ENCODE results near the gene P2RX3. TPM values are rescaled to one million over a fixed set of nuclear protein-coding genes. Genes with fewer than 3 reads are reported as not detected.
"Not testable (repeated sequence)": the region's sequence is repeated elsewhere in the genome, so short reads cannot be mapped to it uniquely, and the experiment has no call there.

Gene P2RX3
- total RNA-seq, 1 donor from 2014 or later: not detected

DNA sequence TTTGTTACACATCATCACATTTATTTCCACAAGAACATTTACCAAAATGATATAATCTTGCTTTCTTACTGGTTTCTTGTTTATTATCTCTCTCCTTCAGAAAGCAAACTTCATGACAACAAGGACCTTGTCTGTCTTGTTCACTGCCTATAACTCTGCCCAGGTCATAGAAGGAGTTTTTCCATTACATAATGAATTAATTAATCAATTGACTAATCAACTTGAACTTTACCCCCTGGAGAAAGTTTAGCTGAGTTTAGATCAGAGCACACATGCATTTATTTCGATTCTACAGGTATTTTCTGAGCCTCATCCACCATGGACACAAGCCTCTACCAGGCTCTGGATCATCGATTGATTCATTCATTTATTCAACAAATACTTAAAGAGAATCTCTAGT is 58.6 kb downstream of the P2RX3 start:
- DNase-seq (ENCODE audit: low read depth in 2 of 2): no peak

DNA sequence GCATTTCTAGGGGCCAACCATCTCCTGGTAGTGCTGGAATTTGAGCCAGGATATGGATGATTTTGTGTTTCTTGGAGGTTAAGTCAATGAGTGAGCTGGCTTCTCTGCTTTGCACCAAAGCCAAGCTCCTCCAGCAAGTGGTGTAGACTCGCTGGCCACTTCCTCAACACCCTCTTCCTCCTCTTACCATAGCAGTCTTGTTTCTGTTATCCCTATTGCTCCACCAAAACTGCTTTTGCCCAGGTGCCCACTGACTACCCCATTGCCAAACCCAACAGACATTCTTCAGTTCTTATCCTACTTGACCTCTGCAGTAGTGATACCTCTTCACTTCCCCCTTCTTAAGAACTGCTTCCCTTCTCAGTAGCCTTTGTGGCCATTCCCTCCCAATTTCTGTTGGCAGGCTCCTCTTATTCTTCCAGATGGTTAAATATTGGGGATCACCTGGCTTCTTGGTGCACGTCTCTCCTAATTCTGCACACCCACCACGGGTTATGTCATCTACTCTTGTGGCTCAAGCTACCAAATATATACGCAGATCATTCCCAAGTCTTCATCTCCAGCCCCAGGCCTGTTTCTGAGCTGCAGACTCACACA is 59.3 kb downstream of the P2RX3 start:
- no peak for DNase-seq (ENCODE audit: low read depth in 2 of 2)

DNA sequence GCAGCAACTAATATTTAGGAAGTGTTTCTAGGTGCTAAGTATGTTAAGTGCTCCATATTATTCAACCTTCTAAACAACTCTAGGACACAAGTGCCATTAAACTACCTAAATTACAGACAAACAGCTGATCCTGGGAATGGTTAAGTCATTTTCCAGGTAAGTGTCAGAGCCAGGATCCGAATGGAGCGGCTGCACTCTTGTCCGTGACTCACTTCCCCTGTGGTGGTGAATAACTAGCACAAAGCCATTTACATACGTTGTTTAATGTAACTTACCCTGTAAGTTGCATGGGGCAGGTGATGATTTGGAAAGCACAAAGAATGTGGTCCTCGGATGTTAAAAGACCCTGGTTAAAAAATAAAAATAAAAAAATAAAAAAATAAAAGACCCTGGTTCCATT is 61.1 kb downstream of the P2RX3 start:
- DNase-seq (ENCODE audit: low read depth in 2 of 2): peak; percentile 7 to 52

GRCh38 chr11:57399972-57400578 is 61.9 kb downstream of the P2RX3 start:
- DNase-seq (ENCODE audit: low read depth in 2 of 2): no peak

- no peak for DNase-seq (ENCODE audit: low read depth in 2 of 2)
Measured at GRCh38 chr11:57402188-57403002, 64.2 kb downstream of the P2RX3 start.

DNA sequence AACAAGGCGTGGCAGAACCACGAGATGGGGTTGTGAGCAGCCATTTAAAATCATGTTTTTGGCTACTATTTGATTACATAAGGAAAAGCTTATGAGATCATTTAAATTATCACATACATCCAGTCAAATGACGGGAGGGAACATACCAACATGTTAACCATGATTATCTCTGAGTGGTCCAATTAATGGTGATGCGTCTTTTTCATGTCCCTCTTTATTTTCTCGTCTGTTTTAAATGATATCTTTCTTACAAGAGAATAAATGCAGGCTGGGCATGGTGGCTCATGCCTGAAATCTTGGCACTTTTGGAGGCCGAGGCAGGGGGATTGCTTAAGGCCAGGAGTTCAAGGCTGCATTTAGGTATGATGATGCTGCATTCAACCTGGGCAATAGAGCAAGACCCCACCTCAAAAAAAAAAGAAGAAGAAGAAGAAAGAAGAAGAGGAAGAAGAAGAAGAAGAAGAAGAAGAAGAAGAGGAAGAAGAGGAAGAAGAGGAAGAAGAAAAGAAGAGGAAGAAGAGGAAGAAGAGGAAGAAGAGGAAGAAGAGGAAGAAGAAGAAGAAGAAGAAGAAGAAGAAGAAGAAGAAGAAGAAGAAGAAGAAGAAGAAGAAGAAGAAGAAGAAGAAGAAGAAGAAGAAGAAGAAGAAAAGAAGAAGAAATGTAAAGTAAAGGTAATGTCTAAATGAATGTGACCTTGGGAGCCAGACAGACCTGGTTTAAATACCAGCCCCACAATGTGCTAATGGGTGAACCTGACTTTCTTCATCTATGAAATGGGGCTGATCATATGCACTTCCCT is 65.0 kb downstream of the P2RX3 start:
- DNase-seq (ENCODE audit: low read depth in 2 of 2): not testable (repeated sequence)

DNA sequence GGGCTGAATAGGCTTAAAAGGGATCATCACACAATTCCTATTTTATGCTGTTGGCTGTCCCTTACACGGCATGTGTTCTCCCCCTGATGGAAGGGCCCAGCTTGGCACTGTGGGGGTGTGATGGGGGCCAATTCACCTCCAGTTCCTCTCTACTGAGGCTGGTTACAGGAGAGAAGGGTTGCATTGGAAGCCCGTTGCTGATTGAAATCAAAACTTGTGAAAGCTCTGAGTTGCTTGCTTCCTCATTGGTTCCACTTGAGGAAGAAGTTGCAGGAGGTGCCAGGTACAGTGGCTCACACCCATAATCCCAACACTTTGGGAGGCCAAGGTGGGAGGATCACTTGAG is 65.6 kb downstream of the P2RX3 start:
- no peak for DNase-seq (ENCODE audit: low read depth in 2 of 2)

DNA sequence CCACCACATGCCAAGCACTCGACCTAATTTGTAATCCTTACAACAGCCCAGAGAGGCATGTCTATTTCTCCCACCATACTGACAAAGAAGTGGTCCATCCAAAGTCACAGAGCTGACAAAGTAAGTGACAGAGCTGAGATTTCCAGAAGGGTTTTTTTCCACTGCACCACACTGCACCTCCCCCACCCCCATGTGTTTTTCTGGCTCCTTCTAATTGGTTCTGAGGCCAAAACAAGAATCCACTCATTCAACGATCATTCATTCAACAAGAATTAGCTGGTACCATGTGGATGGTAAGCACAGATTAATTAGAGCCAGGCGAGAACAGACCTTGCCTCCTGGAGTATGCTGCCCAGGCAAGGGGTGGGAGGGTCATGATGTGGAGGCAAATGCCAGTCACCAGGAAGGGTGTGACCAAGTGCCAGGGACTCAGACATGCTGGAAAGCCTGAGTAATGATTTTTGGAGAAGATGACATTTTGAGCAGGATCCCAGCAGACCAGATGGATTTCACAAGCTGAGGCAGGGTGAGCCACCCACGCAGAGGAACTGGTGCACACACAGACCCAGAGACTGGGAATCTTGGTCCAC is 67.2 kb downstream of the P2RX3 start:
- no peak for DNase-seq (ENCODE audit: low read depth in 2 of 2)

- peak; percentile 26 to 85 for DNase-seq (ENCODE audit: low read depth in 2 of 2)
Measured at GRCh38 chr11:57406337-57406904, 68.3 kb downstream of the P2RX3 start.

GRCh38 chr11:57407010-57407920 is 69.1 kb downstream of the P2RX3 start:
- DNase-seq (ENCODE audit: low read depth in 2 of 2): no peak

- no peak for DNase-seq (ENCODE audit: low read depth in 2 of 2)
Measured at GRCh38 chr11:57407941-57408475, 69.9 kb downstream of the P2RX3 start.

GRCh38 chr11:57408771-57409170 is 70.6 kb downstream of the P2RX3 start:
- DNase-seq (ENCODE audit: low read depth in 2 of 2): no peak

GRCh38 chr11:57409321-57410100 is 71.4 kb downstream of the P2RX3 start:
- DNase-seq (ENCODE audit: low read depth in 2 of 2): no peak

- DNase-seq (ENCODE audit: low read depth in 2 of 2): no peak
Measured at GRCh38 chr11:57410287-57410686, 72.1 kb downstream of the P2RX3 start.

DNA sequence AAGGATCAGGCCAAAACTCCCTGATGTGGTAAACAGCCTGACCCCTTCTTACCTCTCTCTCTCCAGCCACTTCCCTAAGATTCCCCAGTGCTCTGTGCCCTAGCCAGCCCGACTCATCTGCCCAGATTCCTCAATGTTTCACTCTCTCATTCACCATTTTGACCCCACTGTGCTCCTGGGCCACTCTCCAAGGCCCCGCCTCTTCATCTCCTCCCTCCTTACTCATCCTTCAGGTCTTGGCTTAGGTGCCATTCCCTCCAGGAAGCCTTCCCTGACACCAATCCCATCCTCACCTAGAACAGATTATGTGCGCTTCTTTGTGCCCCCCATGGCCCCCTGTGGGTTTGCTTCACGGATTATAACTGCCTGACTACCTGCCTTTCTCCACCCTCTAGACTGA is 75.5 kb downstream of the P2RX3 start:
- no peak for DNase-seq (ENCODE audit: low read depth in 2 of 2)

DNA sequence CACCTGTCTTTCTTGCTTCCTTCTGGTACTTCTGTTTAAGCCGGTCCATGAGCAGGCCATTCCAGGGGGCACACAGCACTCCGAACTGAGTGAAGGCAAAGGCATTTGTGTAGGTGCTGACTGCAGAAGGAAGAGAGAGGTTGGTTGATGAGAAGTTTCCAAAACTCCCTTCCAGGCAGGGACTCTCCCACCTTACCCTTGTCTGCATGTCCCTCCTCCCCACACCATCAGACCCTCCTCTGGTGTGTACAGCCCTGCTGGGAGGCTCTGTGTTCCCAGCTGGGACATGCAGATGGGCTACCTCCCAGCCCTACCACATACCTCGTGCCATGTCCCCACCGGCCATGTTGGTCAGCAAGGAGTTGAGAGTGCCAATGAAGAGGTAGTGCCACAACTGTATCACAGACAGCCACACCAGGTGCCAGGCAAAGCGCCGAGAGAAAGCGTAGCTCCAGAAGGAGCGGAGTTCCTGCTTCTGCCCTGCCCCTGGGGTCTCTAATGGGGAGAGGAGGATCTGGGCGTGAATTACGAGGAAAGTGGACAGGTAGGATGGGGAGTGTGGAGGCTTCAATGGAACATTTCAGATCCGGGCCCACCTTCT is 76.6 kb downstream of the P2RX3 start:
- no peak for DNase-seq (ENCODE audit: low read depth in 2 of 2)

GRCh38 chr11:57416436-57416835 is 78.3 kb downstream of the P2RX3 start:
- peak in 1 of 2 donors; percentile 75 for DNase-seq (ENCODE audit: low read depth in 2 of 2)

DNA sequence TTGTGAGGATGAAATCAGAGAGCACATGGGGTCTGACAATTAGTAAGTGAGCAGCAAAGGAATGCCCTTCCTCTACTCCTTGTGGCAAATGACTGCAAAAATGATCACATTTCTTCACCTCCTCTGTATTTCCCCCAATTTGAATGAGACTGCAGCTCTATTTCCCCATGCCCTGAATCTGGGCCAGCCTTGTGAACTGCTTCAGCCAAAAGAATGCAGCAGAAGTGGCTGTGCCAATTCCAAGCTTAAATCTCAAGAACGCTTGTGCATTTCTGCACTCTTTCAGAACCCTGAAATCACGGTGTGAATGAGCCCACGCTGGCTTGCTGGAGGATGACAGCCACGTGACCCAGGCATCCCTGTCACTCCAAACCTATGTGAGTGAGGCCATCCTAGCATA is 78.9 kb downstream of the P2RX3 start:
- DNase-seq (ENCODE audit: low read depth in 2 of 2): no peak

GRCh38 chr11:57418131-57418530 is 80.0 kb downstream of the P2RX3 start:
- no peak for DNase-seq (ENCODE audit: low read depth in 2 of 2)

Data from dermis microvascular lymphatic vessel endothelial cell (primary cell).